Nephron progenitor cell (in vitro differentiated cells): ENCODE data around the gene WDTC1.

Experiments used
- DNase-seq: peaks from one replicate; pipeline ENCODE4 v3.0.0; 2021
- H3K27ac Mint-ChIP-seq: 2 replicates; pipeline ENCODE4 v1.8.0; 2021; ENCODE audit warnings: mild to moderate bottlenecking, moderate library complexity, mixed read lengths
- H3K27me3 Mint-ChIP-seq: 2 replicates; pipeline ENCODE4 v1.8.0; 2021; ENCODE audit warnings: mild to moderate bottlenecking, low read depth, mixed read lengths; ENCODE audit not compliant: poor library complexity
- H3K36me3 Mint-ChIP-seq: 2 replicates; pipeline ENCODE4 v1.8.0; 2021; ENCODE audit warnings: low read depth, mixed read lengths
- H3K4me1 Mint-ChIP-seq: 2 replicates; pipeline ENCODE4 v1.8.0; 2021; ENCODE audit warnings: mixed read lengths
- H3K4me3 Mint-ChIP-seq: 2 replicates; pipeline ENCODE4 v1.8.0; 2021; ENCODE audit warnings: mild to moderate bottlenecking, moderate library complexity, mixed read lengths
- H3K9me3 Mint-ChIP-seq: 2 replicates; pipeline ENCODE4 v1.8.0; 2021; ENCODE audit warnings: mild to moderate bottlenecking, moderate library complexity, mixed read lengths
- TF ChIP-seq, protein P1 (sequence below): fragments of 200-600 bp; sonication (generic); IDR thresholded peaks from 2 replicates; pipeline ENCODE4 v1.5.0; 2021; ENCODE audit warnings: antibody characterized with exemption

Gene WDTC1

DNA sequence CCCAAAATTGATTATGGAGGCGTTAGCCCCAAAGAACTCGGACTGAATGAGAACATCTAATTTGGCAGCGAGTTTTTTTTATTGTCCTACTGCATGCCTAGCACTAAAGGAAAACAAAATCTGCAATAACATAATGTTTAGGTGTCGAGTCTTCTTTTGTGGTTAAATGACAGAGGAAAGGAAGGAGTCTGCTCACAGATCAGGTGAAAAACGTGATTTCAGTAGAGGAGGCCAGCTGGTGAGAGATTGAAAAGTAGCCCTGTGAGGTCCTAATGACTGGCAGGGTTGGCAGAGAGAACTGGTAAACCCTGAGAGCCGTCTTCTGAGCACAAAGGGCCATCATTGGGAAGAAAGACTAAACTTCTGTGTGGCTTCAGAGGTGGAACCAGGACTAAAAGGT, 24.2 kb downstream of the WDTC1 start:
- H3K27ac Mint-ChIP-seq = no peak overlapping the region
- TF ChIP-seq, protein P1, sequence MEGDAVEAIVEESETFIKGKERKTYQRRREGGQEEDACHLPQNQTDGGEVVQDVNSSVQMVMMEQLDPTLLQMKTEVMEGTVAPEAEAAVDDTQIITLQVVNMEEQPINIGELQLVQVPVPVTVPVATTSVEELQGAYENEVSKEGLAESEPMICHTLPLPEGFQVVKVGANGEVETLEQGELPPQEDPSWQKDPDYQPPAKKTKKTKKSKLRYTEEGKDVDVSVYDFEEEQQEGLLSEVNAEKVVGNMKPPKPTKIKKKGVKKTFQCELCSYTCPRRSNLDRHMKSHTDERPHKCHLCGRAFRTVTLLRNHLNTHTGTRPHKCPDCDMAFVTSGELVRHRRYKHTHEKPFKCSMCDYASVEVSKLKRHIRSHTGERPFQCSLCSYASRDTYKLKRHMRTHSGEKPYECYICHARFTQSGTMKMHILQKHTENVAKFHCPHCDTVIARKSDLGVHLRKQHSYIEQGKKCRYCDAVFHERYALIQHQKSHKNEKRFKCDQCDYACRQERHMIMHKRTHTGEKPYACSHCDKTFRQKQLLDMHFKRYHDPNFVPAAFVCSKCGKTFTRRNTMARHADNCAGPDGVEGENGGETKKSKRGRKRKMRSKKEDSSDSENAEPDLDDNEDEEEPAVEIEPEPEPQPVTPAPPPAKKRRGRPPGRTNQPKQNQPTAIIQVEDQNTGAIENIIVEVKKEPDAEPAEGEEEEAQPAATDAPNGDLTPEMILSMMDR = no peak
- peaks cover 7% of the 10 kb centered on the region for H3K27me3 Mint-ChIP-seq
- no peak for DNase-seq
- H3K4me1 Mint-ChIP-seq = peaks cover 5% of the 10 kb centered on the region
- peaks cover 43% of the 10 kb centered on the region for H3K36me3 Mint-ChIP-seq
- no peak overlapping the region for H3K4me3 Mint-ChIP-seq
- peaks cover 5% of the 10 kb centered on the region for H3K9me3 Mint-ChIP-seq

DNA sequence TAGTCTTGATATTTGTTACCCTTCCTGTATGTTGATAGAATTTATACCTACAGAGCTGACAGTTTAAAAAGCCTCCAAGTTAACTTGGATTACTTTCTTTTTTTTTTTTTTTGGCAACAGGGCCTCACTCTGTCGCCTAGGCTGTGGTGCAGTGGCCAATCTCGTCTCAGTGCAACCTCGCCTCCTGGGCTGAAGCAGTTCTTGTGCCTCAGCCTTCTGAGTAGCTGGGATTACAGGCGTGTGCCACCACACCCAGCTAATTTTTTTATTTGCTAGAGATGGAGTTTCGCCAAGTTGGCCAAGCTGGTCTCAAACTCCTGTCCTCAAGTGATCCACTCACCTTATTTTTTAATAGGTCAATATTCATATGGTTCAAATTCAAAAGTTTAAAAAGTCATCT, 32.7 kb downstream of the WDTC1 start:
- Mint-ChIP-seq H3K27ac (no peak overlapping the region), H3K27me3 (peaks cover 3% of the 10 kb centered on the region), H3K9me3 (peaks cover 13% of the 10 kb centered on the region), H3K4me1 (no peaks in the 10 kb centered on the region), H3K36me3 (peaks cover 54% of the 10 kb centered on the region), H3K4me3 (no peak overlapping the region)
- no peak for DNase-seq
- TF ChIP-seq, protein P1 = no peak

DNA sequence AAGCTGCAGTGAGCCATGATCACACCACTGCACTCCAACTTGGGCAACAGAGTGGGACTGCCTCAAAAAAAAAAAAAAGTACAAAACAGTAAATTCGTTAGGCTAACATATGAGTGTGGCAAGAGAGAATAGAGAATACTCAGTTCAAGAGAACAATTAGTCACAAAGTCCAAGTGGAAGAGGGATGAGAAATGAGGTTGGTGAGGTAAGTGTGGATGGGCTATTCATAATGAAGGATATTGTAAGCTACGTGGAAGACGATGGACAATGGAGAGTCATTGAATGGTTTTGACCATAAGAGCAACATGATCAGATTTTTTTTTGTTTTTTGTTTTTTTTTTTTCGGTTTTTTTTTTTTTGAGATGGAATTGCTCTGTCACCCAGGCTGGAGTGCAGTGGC, 34.8 kb downstream of the WDTC1 start:
- TF ChIP-seq, protein P1 = no peak
- peaks cover 45% of the 10 kb centered on the region for H3K36me3 Mint-ChIP-seq
- no peak overlapping the region for H3K4me3 Mint-ChIP-seq
- no peaks in the 10 kb centered on the region for H3K27me3 Mint-ChIP-seq
- no peak for DNase-seq
- no peak overlapping the region for H3K27ac Mint-ChIP-seq
- peaks cover 10% of the 10 kb centered on the region for H3K9me3 Mint-ChIP-seq
- H3K4me1 Mint-ChIP-seq = no peaks in the 10 kb centered on the region

DNA sequence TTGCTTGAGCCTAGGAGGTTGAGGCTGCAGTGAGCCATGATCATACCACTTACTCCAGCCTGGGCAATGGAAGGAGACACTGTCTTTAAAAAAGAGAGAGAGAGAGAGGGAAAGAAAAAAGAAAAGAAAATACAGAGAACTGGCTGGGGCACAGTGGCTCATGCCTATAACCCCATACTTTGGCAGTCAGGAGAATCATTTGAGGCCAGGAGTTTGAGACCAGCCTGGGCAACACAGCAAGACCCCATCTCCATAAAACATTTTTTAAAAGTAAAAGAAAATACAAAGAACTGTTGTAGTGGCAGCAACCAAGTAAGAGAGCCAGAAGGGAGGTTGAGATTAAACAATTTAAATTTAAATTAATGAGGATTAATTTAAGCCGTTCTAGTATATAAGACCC, 39.8 kb downstream of the WDTC1 start:
- Mint-ChIP-seq H3K4me1 (no peaks in the 10 kb centered on the region), H3K9me3 (peaks cover 29% of the 10 kb centered on the region), H3K27me3 (no peaks in the 10 kb centered on the region), H3K27ac (no peak overlapping the region), H3K4me3 (no peak overlapping the region), H3K36me3 (peaks cover 54% of the 10 kb centered on the region)
- TF ChIP-seq, protein P1 = no peak
- no peak for DNase-seq

DNA sequence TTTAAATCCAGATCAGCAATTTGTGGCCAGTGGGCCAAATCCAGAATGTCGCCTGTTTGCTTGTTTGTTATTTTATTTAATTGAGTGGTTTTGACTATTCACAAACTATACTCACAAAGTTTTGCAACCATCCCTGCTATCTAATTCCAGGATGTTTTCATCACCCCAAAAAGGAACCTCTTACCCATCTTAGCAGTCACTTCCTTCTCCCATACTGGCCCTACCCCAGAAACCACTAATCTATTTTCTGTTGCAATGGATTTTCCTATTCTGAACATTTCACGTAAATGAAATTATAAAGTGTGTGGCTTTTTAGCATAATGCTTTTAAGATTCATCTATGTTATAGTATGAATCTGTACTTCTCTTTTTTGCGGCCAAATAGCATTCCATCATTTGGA, 41.3 kb downstream of the WDTC1 start:
- Mint-ChIP-seq H3K27ac (no peak overlapping the region), H3K9me3 (peaks cover 29% of the 10 kb centered on the region), H3K4me3 (no peak overlapping the region), H3K36me3 (peaks cover 51% of the 10 kb centered on the region), H3K27me3 (no peaks in the 10 kb centered on the region), H3K4me1 (no peaks in the 10 kb centered on the region)
- DNase-seq = no peak
- TF ChIP-seq, protein P1 = no peak

DNA sequence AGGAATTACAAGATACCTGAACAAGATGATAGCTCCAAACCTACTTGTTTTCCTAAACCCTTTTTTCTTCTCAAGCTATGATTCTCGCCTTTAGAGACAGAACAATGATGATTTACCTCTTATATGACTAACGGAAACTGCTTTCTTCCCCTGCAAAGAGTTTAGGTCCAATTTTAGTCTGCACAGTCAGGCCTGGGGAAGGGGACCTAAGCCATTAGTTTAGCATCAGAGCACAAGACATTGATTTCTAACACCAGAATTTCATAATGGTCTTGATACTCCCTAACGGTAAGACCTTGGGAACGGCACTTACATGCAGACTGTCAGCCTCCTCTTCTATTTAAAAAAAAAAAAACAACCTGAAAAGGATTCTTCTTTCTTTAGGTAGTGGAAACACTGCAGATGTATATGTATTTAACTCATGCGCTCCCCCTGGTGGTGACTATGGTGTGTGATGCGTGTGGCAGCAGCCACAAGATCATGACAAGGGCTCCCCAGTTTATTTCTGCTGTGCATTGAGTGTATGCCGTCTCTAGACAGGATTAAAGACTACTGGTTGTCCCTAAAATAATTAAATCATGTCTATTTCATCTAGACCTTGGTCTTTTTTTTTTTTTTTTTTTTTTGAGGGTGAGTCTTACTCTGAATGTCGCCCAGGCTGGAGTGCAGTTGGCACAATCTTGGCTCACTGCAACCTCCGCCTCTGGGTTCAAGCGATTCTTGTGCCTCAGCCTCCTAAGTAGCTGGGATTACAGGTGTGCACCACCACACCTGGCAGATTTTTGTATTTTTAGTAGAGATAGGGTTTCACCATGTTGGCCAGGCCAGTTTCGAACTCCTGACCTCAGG, 50.2 kb downstream of the WDTC1 start:
- no peaks in the 10 kb centered on the region for H3K9me3 Mint-ChIP-seq
- peaks cover 27% of the 10 kb centered on the region for H3K36me3 Mint-ChIP-seq
- H3K27ac Mint-ChIP-seq = no peak overlapping the region
- H3K27me3 Mint-ChIP-seq = no peaks in the 10 kb centered on the region
- H3K4me1 Mint-ChIP-seq = peaks cover 17% of the 10 kb centered on the region
- H3K4me3 Mint-ChIP-seq = no peak overlapping the region
- TF ChIP-seq, protein P1 = peak; percentile 86
- peak; percentile 92 for DNase-seq
